GM19463 (cell line): ENCODE results near the gene PRG2.
A peak's percentile ranks its signal among the peaks of the same experiment; 100 is the strongest.
"Not testable (repeated sequence)": the region's sequence is repeated elsewhere in the genome, so short reads cannot be mapped to it uniquely, and the experiment has no call there.

ENCODE experiments used
- ATAC-seq: cut with Tn5 transposase; IDR thresholded peaks from one replicate; pipeline ENCODE4 v1.9.1; 2021; ENCODE audit warnings: mild to moderate bottlenecking, moderate library complexity; ENCODE audit not compliant: unreplicated experiment

The PRG2 gene

GRCh38 chr11:57421066-57421465, 30.6 kb upstream of the PRG2 start:
- no peak for ATAC-seq

DNA sequence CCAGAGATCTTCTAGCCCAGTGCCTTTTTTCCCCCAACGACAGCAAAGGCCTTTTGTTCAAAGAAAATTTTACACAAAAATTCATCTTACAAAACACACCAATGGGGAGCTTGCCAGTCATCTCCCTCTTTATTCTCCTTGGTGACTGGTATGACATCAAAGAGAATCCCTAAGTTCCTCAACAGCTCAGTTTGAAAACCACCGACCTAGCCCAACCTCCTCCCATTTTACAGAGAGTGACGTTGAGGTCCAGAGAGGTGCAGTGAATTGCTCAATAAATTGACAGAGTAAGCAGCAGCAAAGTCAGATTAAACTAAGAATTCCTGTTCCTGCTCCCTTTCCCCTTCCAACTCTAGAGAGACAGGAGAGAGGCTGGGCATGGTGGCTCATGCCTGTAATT, 28.7 kb upstream of the PRG2 start:
- ATAC-seq, result no peak

- ATAC-seq, result no peak
Observed at GRCh38 chr11:57418131-57418530, 27.7 kb upstream of the PRG2 start.

DNA sequence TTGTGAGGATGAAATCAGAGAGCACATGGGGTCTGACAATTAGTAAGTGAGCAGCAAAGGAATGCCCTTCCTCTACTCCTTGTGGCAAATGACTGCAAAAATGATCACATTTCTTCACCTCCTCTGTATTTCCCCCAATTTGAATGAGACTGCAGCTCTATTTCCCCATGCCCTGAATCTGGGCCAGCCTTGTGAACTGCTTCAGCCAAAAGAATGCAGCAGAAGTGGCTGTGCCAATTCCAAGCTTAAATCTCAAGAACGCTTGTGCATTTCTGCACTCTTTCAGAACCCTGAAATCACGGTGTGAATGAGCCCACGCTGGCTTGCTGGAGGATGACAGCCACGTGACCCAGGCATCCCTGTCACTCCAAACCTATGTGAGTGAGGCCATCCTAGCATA, 26.6 kb upstream of the PRG2 start:
- ATAC-seq, result no peak

- no peak for ATAC-seq
Observed at GRCh38 chr11:57416436-57416835, 26.0 kb upstream of the PRG2 start.

DNA sequence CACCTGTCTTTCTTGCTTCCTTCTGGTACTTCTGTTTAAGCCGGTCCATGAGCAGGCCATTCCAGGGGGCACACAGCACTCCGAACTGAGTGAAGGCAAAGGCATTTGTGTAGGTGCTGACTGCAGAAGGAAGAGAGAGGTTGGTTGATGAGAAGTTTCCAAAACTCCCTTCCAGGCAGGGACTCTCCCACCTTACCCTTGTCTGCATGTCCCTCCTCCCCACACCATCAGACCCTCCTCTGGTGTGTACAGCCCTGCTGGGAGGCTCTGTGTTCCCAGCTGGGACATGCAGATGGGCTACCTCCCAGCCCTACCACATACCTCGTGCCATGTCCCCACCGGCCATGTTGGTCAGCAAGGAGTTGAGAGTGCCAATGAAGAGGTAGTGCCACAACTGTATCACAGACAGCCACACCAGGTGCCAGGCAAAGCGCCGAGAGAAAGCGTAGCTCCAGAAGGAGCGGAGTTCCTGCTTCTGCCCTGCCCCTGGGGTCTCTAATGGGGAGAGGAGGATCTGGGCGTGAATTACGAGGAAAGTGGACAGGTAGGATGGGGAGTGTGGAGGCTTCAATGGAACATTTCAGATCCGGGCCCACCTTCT, 24.3 kb upstream of the PRG2 start:
- ATAC-seq, result no peak

DNA sequence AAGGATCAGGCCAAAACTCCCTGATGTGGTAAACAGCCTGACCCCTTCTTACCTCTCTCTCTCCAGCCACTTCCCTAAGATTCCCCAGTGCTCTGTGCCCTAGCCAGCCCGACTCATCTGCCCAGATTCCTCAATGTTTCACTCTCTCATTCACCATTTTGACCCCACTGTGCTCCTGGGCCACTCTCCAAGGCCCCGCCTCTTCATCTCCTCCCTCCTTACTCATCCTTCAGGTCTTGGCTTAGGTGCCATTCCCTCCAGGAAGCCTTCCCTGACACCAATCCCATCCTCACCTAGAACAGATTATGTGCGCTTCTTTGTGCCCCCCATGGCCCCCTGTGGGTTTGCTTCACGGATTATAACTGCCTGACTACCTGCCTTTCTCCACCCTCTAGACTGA, 23.2 kb upstream of the PRG2 start:
- ATAC-seq, result no peak

- ATAC-seq, result no peak
Observed at GRCh38 chr11:57410287-57410686, 19.8 kb upstream of the PRG2 start.

DNA sequence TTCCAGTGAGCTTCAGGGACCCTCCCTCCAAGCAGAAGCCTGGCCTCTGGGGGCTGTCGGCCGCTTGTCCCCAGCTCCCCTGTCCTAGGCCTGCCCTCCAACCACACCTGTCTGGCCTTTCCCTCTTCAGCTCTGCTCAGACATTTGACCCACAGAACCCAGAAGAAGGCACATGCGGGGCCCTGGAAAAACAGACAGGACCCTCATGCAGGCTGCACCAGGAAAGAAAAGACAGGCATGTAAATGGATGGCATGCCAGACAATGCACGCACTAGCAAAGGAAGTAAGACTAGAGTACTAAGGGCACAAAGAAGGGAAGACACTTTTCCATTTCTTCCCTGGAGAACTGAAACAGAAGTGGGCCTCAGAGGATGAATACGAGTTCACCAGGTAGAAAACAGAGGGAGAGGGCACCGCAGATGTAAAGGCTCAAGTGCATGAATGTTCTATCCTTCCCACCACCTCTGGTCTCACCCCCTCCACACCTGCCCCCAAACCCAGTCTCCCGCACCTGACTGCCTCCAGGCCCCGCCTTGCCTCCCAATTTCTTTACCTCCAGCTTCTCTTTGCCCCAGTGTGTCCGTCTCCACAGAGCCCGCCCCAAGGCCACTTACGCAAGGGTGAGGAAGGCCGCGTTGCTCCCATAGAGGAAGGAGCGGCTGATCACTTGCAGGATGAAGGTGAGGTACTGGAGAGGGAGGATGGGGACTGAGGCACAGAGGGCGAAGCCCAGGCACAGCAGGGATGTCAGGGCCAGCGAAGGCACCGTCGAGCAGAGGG, 19.1 kb upstream of the PRG2 start:
- ATAC-seq, result no peak

GRCh38 chr11:57408771-57409170, 18.3 kb upstream of the PRG2 start:
- no peak for ATAC-seq

- no peak for ATAC-seq
Observed at GRCh38 chr11:57407941-57408475, 17.6 kb upstream of the PRG2 start.

DNA sequence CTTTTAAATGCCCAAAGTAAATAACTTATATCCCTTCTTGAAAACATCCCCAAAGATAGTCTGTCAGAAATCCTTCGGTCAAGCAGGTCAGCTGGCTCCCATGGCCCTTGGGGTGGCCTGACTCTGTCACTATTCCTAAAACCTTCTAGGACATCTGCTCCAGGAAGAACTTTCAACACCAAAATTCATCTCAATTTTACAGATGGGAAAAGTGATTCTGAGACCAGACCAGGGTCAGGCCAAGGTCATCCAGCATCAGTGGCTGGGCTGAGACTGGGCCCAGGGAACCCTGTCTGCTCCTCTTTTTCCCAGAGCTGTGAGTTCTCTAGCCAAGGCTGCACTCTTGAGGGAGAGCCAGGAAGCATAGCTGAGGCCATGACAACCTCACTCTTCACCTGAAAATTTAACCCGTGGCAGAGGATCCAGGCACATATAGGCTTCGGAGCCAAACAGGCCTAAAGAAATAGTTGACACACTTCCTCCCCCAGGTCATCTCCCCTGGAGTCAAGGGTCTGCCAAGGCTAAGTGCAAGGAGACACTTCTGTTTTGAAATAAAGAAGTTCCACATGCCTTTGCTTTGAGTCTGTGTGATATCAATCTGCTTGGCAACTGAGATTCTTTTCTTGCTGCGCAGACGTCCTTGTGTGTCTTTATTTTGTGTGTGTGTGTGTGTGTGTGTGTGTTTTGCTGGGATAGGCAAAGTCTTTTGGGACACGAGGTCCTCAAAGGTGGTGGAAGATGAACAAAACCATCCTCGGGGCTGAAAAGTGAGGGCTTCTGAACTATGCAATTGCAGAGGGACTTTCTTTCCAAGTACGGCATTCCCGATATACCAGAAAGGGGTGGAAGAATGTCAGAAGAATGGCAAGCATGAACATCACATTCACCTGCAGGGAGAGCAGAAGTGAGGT, 16.8 kb upstream of the PRG2 start:
- no peak for ATAC-seq

- peak; percentile 84 for ATAC-seq
Observed at GRCh38 chr11:57406337-57406904, 16.0 kb upstream of the PRG2 start.

DNA sequence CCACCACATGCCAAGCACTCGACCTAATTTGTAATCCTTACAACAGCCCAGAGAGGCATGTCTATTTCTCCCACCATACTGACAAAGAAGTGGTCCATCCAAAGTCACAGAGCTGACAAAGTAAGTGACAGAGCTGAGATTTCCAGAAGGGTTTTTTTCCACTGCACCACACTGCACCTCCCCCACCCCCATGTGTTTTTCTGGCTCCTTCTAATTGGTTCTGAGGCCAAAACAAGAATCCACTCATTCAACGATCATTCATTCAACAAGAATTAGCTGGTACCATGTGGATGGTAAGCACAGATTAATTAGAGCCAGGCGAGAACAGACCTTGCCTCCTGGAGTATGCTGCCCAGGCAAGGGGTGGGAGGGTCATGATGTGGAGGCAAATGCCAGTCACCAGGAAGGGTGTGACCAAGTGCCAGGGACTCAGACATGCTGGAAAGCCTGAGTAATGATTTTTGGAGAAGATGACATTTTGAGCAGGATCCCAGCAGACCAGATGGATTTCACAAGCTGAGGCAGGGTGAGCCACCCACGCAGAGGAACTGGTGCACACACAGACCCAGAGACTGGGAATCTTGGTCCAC, 14.9 kb upstream of the PRG2 start:
- ATAC-seq, result no peak

DNA sequence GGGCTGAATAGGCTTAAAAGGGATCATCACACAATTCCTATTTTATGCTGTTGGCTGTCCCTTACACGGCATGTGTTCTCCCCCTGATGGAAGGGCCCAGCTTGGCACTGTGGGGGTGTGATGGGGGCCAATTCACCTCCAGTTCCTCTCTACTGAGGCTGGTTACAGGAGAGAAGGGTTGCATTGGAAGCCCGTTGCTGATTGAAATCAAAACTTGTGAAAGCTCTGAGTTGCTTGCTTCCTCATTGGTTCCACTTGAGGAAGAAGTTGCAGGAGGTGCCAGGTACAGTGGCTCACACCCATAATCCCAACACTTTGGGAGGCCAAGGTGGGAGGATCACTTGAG, 13.3 kb upstream of the PRG2 start:
- ATAC-seq, result no peak

- ATAC-seq, result not testable (repeated sequence)
Observed at GRCh38 chr11:57403003-57403801, 12.8 kb upstream of the PRG2 start.

- ATAC-seq, result no peak
Observed at GRCh38 chr11:57402188-57403002, 11.9 kb upstream of the PRG2 start.

GRCh38 chr11:57399972-57400578, 9.6 kb upstream of the PRG2 start:
- ATAC-seq, result no peak

- no peak for ATAC-seq
Observed at GRCh38 chr11:57399221-57399620, 8.8 kb upstream of the PRG2 start.
